ENCODE results near the gene SRGAP1.
"Not testable (repeated sequence)": the region's sequence is repeated elsewhere in the genome, so short reads cannot be mapped to it uniquely, and the experiment has no call there.

The SRGAP1 gene

DNA sequence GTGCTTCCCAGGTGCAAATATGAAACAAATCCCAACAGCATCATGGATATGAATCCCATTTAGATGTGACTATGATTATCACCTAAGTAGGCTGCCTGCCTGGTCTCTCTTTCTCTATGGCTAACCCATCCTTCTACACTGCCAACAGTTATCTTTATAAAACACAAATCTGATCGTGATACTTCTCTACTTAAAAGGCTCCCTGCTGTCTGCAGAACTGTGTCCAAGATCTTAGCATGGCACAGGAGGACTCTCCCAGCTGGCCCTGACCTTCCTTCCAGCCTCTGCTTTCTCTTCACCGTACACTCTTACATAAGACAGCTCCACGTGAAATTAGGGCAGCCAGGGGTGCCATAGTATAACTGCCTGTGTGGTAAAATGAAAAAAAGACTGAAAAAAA, 3.5 kb upstream of the SRGAP1 start:
- DNase-seq: no peak

DNA sequence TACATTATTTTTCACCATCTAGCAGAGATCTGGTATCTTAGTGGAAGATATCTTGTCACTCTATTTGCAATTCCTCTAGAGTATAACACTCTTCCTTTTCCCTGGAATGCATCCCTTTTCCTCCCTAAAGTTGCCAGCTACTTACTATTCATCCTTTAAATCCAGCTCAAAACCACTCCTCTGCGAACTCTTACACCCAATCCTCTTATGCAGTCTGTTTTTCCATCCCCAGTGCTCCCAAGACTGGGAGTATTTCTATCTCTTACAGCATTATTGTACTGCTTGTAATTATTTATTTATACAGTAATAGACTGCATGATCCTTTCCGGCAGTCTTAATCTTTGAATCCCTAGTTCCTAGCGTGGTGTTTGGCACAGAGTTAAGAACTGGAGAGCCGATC, 2.9 kb upstream of the SRGAP1 start:
- DNase-seq: no peak

DNA sequence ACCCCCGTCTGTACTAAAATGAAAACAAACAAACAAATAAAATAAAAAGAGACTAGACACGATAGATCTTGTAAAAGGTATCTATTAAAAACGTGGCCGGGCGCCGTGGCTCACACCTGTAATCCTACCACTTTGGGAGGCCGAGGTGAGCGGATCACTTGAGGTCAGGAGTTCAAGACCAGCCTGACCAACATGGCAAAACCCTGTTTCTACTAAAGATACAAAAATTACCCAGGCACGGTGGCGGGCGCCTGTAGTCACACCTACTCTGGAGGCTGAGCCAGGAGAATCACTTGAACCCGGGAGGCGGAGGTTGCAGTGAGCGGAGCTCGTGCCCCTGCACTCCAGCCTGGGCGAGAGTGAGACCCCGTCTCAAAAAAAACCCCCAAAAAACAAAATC, 1.8 kb upstream of the SRGAP1 start:
- DNase-seq: not testable (repeated sequence)

DNA sequence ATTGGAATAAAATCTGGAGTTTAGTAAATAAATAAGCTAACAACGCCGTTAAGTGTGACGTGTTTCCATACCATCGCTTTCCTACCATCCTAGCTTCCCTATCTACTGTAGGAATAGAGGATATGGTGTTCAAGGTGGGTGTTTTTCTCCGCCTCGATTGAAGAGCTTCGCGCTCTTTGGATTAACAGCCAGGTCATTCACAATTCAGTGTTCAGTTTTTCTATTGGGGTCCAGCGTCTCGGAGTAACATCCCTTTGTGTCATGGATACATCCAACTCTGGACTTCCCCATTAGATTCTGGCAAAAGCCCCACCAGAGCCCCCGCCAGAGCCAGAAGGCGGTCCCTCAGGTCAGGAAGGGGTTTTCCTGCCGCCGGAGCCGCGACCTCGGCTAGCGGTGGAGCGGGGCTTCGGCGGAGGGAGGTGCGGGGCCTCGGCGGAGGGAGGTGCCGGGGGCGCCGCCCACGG, 1.2 kb upstream of the SRGAP1 start:
- DNase-seq: no peak

DNA sequence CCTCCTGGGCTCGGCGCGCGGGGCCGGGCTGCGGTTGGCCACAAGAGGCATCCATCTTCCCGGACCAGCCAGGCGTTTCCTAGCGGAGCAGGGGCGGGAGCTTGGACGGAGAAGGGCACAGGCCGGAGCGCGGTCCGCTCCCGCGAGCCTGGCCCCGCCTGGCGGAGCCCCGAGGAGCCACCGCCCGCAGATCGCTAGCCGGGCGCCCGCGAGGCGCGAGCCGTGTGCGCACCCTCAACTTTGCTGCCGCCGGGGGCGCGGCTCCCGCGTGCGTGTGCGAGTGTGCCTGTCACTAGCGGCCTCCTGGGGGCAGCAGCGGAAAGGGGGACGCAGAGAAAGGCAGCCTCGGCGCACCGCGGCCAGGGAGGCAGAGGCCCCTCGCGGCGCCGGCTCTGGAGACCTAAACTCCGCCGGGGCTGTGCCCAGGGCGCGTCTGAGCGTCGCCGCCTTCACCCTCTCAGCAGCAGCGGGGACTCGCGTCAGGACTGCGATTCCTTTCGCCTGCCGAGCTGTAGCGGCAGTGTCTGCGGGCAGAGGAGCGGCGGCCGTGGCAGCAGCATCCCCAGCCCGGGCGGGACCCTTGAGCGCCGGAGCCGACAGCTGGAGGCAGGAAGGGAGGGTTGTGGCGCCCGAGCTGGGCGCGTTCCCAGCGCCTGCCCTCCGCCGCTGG, 644 bp upstream of the SRGAP1 start:
- DNase-seq: peak; percentile 86

DNA sequence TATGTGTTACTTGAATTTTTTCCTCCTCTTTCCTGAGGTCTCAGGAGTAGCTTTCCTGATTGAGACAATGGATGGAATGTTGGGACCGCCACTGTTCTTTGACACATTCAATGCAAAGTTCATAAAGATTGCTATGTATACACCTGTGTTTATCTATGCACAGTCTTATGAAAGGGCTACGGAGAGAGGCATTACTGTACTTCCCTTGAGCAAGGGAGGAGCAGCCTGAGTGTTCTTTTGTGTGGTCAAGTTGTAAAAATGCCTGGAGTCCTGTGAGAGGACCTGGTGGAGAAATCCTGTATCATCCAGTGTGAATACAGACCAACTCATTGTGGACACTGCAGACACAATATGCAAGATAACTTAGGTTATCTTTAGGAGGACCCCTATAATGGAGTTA, 1.2 kb downstream of the SRGAP1 start:
- no peak for DNase-seq

DNA sequence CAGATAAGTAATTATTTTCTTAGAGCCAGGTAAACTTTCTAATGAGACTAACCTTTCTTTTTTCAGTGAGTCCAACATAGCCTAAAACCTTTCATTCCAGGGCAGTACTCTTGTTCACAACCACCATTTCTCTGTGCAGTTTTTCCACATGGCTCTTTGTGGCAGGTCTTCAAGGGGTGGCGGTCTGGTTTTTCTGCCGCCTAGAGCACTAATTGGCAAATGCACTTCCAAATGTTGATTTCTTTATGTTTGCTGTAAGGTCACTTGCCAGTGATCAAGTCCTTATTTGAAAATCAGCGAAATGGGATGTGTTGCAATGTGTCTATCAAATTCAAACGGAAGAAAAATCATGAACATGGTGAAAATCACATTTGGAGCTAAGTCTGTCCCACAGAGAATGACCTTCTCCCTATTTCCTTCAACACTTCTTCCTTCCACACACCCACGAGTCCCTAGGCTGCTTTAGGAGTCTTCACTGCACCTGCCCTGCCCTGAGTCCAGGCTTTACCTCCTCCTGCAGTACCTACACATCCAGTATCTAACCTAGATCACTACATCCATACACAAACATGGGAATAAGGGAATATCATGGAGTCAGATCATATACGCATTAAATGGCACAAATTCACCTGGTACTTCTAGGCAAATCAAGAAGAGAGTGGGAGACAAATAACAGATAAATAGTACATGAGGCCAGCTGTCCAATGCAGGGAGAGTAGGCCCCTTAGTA, 1.9 kb downstream of the SRGAP1 start:
- no peak for DNase-seq

DNA sequence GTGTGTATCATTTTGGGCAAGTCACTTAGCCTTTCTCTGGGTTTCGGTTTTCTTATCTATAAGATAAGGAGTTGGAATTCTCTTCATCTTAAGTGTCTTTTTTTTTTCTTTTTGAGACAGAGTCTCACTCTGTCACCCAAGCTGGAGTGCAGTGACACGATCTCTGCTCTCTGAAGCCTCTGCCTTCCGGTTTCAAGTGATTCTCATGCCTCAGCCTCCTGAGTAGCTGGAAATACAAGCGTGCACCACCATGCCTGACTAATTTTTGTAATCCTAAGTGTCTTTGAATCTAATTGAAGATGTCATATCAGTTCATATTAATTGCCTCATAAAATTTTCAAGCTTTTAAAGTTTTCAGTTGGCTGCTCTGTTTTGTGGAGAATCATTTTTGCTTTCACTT, 4.0 kb downstream of the SRGAP1 start:
- DNase-seq: no peak

DNA sequence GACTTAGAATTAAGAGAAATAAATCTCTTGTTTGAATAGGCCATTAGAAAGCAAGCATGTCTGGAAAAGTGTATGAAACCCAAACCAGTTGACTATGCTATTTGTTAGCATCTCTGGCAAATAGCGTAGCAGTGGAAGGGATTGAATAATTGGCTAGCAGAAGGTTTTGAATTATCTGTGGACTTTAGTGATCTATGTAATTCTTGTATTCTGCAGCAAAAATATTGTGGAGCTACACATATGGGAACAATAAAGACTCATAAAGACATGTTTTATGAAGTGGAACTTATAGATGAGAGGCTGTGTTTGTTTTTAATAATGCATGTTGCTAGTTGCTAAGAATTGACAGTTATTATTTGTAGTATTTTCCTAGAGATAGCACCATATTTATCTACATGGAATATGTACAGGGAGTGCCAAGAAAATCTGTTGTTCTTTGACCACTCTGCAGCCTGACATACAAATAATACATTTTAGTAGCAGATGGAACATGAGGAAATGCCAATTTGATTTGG, 4.7 kb downstream of the SRGAP1 start:
- no peak for DNase-seq

DNA sequence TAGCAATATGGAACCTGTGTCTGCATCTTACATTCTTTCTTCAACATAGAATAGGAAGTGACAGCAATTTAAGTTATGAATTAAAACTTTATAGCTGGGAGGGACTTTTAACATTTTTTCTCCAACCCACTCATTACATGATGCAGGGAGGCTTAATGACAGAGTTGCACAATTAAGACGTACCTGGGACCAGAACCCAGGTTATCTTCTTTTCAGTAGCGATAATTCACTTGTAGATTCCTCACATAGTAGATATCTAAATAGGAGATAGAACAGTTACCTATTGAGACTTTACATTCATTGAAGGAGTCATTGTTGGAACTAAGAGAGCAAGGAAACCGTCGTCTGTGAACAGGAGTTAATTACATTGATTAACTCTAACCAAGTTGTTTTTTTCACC, 5.1 kb downstream of the SRGAP1 start:
- no peak for DNase-seq

DNA sequence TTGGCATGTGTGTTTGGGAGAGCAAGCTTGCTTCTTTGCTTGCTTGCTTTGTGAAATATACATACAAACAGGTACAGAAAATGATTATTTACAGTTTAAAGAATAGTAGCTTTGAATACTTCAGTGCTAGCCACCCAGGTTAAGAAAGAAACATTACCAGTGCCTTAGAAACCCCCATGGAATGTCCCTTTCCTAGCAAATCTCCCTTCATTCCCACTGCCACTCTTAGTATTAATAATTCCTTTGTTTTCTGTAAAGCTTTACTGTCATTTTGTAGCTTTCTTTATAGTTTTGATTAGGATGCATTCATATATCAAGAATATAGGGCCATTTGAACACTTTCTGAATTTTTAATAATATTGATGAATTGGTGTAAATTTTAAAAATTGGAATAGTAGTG, 9.5 kb downstream of the SRGAP1 start:
- DNase-seq: no peak

DNA sequence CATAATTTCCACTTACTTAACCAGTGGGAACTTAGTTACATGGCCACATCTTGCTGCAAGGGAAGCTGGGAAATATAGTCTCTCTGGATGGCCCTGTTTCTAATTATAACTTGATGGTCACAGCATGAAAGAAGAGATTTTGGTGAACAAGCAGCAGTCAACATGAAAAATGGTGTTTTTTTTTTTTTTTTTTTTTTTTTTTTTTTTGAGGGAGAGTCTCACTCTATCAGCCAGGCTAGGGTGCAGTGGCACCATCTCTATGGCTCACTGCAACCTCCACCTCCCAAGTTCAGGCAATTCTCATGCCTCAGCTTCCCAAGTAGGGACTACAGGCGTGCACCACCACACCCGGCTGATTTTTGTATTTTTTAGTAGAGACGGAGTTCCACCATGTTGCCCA, 10.8 kb downstream of the SRGAP1 start:
- no peak for DNase-seq

DNA sequence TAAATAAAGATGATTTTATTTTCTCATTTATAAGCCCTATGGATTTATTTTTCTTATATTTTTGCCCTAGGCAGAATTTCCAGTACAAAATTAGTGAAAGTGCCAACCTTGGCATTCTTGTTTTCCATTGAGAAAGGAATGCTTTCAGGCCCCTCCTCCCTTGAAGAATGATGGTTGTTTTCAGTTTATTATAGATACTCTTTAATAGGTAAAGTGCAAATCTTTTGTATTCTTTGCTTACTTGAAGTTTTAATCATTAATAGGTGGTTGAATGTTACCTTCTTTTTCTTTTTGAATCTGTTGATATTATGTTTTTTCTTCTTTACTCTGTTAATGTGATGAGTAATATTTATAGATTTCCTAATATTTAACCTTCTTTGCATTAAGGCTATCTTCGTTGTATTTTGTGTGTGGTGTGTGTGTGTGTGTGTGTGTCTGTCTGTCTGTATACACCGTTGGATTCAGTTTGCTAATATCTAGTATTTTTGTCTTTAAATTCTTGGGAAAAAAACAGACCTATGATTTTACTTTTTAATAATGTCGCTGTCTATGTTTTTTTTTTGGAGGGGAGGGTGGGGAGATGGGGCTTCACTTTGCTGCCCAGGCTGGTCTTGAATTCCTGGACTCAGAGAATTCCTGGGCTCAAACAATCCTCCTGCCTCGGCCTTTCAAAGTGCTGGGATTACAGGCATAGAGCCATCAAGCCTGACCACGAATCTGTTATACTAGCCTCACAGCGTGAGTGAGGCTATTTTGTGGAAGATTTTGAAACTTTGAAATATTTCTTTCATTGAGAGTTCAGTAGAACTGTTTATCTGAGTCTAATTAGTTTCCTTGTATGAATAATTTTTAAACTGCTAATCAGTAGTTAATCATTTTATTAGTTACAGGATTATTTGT, 13.5 kb downstream of the SRGAP1 start:
- no peak for DNase-seq

DNA sequence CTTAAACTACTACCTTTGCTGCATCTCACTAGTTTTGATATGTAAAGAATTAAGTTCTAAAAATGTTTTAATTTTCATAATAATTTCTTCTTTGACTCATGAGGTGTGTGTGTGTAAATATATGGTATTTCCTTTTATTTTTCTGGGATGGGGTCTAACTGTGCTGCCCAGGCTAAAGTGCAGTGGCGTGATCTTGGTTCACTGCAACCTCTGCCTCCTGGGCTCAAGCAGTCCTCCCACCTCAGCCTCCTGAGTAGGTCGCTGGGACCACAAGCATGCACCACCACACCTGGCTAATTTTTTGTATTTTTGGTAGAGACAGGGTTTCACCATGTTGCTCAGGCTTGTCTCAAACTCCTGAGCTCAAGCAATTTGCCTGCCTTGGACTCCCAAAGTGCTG, 15.4 kb downstream of the SRGAP1 start:
- not testable (repeated sequence) for DNase-seq

DNA sequence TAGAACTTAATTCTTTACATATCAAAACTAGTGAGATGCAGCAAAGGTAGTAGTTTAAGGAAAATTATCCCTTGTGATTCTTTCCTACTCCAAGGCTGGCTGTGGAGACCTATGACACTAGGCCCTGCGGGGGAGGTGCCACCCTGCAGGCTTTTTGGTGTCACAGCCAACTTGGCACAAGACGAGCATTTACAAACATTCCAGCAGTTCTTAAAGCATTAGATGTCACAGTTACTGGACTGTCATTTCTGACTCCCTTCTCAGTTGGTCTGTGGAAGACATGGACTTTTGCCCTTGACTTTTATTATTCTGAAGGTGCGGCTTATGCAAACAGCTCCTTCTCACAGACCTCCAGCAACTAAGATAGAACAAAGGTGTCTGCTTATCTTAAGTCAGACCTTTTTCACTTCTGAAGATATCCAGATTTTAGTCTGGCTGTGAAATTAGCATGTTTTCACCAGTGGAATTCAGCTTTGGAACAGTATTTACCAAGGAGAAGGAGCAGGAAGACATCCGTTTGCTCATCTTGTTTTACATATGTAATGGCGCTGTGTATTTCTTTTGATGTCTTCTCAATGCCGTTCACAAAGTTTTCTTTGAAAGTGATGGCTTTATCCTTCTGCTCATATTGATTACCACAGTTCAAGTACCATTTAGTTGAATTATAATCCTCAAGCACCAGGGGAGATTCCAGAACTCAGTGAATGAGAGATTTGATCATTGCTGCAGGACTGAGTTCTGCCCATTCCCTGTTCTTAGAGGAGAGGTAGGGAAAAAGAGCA, 17.9 kb downstream of the SRGAP1 start:
- DNase-seq: no peak

DNA sequence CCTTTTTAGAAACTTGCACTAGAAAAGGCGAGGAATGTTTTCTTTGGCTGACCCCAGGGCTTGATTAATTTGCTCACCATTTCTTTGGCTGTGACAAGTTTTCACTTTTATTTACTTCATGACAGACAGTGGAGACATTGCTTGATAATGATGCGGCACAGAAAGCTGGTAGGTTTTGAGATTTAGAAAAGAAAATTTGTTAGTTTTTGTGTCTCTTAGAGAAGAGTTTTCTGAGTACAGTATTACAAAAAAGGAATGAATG, 18.4 kb downstream of the SRGAP1 start:
- DNase-seq: no peak

DNA sequence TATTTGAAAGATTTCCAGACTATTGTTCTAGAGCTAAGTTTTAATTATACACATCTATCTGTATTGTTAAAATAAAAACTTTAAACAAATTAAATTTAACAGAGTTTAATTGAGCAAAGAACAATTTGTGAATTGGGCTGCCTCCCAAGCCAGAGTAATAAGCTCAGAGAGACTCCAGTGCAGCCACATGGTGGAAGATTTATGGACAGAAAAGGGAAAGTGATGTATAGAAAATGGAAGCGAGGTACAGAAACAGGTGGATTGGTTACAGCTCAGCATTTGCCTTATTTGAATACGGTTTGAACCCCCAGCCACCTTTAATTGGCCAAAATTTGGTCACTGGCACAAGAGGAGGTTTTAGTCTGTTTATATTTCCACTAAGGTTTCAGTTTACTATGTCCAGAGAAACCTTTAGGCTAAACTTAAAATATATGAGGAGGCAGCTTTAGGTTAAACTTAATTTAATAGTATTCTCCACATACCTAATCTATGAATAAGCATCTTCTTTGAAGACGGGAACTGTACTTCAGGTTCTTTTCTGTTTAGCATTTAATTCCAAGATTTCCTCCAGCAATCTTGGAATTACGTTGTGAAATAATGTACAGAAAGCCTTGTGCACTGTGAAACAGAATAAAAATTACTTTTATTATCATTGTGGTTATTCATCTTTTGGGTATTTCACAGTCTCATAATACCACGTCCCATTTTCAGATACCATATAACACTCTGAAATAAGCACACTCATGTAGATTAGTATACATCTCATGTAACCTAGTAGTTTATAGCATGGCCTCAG, 19.4 kb downstream of the SRGAP1 start:
- DNase-seq: no peak

DNA sequence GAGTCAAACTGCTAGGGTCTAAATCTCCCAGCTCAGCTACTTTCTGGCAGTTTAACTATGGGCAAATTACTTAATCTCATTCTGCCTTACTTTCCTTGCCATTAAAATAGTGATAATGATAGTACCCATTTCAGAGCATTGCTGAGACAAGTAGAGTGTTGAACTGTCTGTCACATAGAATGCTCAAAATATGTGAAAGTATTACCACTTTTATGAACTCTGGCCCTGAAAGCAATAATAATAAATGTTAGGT, 19.9 kb downstream of the SRGAP1 start:
- no peak for DNase-seq

DNA sequence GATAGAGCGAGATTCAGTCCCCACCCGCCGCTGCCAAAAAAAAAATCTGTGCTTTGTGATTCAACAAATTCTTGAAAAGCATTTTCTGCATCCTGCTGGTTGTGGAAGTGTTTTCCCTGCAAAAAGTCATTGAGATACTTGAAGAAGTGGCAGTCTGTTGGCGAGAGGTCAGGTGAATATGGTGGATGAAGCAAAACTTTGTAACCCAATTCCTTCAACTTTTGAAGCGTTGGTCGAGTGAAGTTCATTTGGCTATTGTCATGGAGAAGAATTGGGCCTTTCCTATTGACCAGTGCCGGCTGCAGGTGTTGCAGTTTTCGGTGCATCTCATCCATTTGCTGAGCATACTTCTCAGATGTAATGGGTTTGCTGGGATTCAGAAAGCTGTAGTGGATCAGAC, 20.9 kb downstream of the SRGAP1 start:
- no peak for DNase-seq

DNA sequence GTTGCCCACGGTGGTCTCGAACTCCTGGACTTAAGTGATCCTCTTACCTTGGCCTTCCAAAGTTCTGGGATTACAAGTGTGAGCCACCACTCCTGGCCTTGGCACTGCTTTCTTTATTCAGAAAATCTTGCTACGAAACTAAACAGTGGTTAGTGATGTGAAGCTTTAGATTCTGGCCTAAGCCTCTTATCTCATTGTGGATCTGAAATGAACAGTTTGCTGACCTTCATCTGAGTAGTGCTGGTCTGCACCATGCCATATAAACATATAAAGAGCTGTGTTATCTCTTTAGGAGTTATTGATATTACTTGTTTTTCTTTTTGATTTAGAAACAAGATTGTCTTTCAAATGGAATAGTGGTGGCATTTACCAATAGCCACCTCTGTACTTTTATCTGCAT, 22.6 kb downstream of the SRGAP1 start:
- no peak for DNase-seq

DNA sequence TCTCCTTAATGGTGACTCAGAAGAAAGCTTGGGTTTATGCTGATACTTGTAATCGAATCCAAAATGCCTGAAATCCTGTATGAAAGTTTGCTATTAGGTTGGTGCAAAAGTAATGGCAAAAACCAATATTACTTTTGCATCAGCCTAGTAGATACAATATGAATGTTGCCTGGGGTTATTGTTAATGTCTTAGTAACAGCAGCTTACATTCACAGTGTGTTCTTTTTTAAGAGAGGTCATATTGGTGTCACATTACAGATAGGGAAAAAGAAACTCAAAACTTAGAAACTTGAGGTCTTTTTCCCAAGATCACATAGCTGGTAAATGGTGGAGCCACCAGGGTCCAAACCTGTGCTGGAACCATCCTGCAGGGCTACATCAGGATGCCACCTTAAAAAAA, 25.2 kb downstream of the SRGAP1 start:
- DNase-seq: no peak

DNA sequence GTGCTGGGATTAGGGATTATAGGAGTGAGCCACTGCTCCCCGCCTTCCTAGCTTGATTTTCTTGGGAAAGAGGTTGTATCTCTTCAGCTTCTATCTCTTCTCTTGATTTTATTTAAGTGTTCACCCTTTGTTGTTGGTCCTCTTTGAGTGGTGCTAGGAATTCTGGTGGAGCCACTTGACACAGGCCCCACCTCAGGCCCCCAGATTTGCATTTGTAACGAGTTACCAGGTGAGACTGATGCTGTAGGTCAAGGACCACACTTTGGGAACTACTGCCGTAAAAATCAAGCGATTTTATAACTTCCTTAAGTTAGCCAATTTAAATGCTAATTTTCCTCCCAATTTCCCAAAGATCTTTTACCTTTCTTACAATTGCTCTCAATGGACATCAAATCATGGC, 26.3 kb downstream of the SRGAP1 start:
- no peak for DNase-seq

Data from NCI-H1417 treated with DMSO at 0.1 percent for 48 hours (cell line).